ENCODE measurements around the gene MAL. TPM values are rescaled to one million over a fixed set of nuclear protein-coding genes. Genes with fewer than 3 reads are reported as not detected.

Gene MAL
- total RNA-seq, 4 donors from 2014 or later: 60.0 to 200 (median 121) TPM

GRCh38 chr2:95031076-95031725 lies 5.7 kb downstream of the MAL start:
- no peak for DNase-seq (ENCODE audit: low spot score in 2 of 2)
- WGBS, 2 donors: 58 to 80% methylated on average over 6 to 7 of the region's 7 CpGs
- peaks cover 0 to 76% (median 19%) of the 10 kb centered on the region in 4 donors for H3K4me1 ChIP-seq
- H3K27ac ChIP-seq: peak overlapping the region; percentile 47 to 93 (median 76)
- no peak for TF ChIP-seq EP300 (IDR thresholded peaks at IDR 0.05)
- TF ChIP-seq POLR2A (IDR thresholded peaks at IDR 0.05): no peak
- no peak for TF ChIP-seq CTCF (IDR thresholded peaks at IDR 0.05)
- peaks cover 0 to 20% of the 10 kb centered on the region in 2 donors for H3K27me3 ChIP-seq
- H3K36me3 ChIP-seq: no peaks in the 10 kb centered on the region
- no peaks in the 10 kb centered on the region for H3K9me3 ChIP-seq
- H3K4me3 ChIP-seq: no peak overlapping the region

DNA sequence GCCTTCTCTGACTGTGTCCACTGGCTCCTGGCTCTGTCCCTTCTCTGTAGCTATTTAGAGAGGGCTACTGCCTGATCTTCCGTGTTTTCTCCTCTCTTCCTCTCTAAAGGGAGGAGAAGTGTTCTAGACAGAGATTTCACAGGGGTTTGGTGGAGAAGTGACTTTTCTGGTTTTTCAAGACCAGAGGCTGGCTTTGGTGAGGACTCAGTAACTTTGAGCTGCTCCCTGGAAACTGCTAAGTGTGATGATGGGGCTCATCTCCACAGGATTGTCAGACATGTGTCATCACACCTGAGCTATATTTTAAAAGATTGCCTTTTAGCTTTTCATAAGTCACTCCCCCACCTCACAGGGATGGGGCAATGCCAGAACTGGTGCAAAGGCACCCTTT lies 6.2 kb downstream of the MAL start:
- Histone ChIP-seq H3K27ac (peak overlapping the region; percentile 47 to 93 (median 76)), H3K4me1 (peaks cover 0 to 81% (median 22%) of the 10 kb centered on the region in 4 donors), H3K27me3 (peaks cover 0 to 15% of the 10 kb centered on the region in 2 donors), H3K36me3 (no peaks in the 10 kb centered on the region), H3K4me3 (no peak overlapping the region), H3K9me3 (no peaks in the 10 kb centered on the region)
- no peak for TF ChIP-seq EP300 (IDR thresholded peaks at IDR 0.05)
- no peak for TF ChIP-seq POLR2A (IDR thresholded peaks at IDR 0.05)
- TF ChIP-seq CTCF (IDR thresholded peaks at IDR 0.05): no peak
- 33 to 53% methylated on average over 1 of the region's 1 CpG for WGBS, 2 donors
- no peak for DNase-seq (ENCODE audit: low spot score in 2 of 2)

- 53 to 64% methylated on average over 3 of the region's 3 CpGs for WGBS, 2 donors
- no peak for DNase-seq (ENCODE audit: low spot score in 2 of 2)
- Histone ChIP-seq H3K4me3 (peak overlapping the region in 1 of 4 donors; percentile 2), H3K36me3 (no peaks in the 10 kb centered on the region), H3K9me3 (no peaks in the 10 kb centered on the region), H3K4me1 (peaks cover 0 to 84% (median 27%) of the 10 kb centered on the region in 4 donors), H3K27me3 (peaks cover 0 to 9% of the 10 kb centered on the region in 2 donors), H3K27ac (peak overlapping the region; percentile 47 to 93 (median 76))
- no peak for TF ChIP-seq CTCF (IDR thresholded peaks at IDR 0.05)
- TF ChIP-seq EP300 (IDR thresholded peaks at IDR 0.05): no peak
- no peak for TF ChIP-seq POLR2A (IDR thresholded peaks at IDR 0.05)
Observed at GRCh38 chr2:95032341-95032740, 6.8 kb downstream of the MAL start.

DNA sequence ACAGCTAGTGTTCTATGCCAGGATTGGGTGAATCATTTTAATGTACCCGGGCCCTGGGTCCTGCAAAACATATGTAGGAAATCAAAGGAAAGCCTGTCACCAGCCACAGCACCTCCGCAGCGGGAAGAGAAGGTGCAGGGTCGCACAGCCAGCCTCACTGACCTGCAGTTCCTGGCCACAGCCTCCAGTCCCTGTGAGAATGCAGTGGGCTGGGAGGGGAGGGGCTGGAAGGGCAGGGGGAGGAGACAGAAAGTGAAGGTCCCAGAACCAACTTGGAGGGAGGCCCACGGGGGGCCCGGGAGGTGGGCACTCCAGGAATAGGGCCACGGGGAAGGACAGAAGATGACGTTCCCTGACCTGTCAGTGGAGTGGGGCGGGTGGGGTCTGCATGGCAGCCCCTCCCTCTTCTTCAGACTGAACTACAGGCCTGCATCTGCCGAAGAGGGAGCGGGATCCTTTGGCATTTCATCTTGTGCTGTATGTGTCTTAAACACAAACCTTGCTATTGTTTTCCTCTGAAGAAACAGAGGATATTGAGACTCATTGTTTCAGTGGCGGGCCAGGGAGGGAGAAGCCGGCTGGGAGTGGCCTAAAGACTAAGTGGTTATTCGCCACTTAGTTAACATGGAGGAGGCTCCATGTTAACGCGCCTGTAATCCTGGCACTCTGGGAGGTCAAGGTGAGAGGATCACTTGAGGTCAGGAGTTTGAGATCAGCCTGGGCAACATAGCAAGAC lies 7.5 kb downstream of the MAL start:
- WGBS, 2 donors: 44 to 48% methylated on average over 16 of the region's 16 CpGs
- TF ChIP-seq EP300 (IDR thresholded peaks at IDR 0.05): peak in 1 of 2 donors; percentile 10
- no peak for TF ChIP-seq CTCF (IDR thresholded peaks at IDR 0.05)
- TF ChIP-seq POLR2A (IDR thresholded peaks at IDR 0.05): no peak
- peaks cover 0 to 2% of the 10 kb centered on the region in 2 donors for H3K27me3 ChIP-seq
- no peaks in the 10 kb centered on the region for H3K36me3 ChIP-seq
- H3K27ac ChIP-seq: peak overlapping the region in 3 of 4 donors; percentile 47 to 93 (median 93)
- H3K4me3 ChIP-seq: no peak overlapping the region
- H3K4me1 ChIP-seq: peaks cover 0 to 84% (median 27%) of the 10 kb centered on the region in 4 donors
- no peaks in the 10 kb centered on the region for H3K9me3 ChIP-seq
- no peak for DNase-seq (ENCODE audit: low spot score in 2 of 2)

GRCh38 chr2:95034221-95034620 lies 8.7 kb downstream of the MAL start:
- 61 to 66% methylated on average over 3 to 4 of the region's 4 CpGs for WGBS, 2 donors
- no peak for DNase-seq (ENCODE audit: low spot score in 2 of 2)
- Histone ChIP-seq H3K4me1 (peaks cover 0 to 76% (median 27%) of the 10 kb centered on the region in 4 donors), H3K4me3 (no peak overlapping the region), H3K27ac (peak overlapping the region; percentile 21 to 93 (median 59)), H3K27me3 (no peaks in the 10 kb centered on the region), H3K9me3 (no peaks in the 10 kb centered on the region), H3K36me3 (no peaks in the 10 kb centered on the region)
- TF ChIP-seq POLR2A (IDR thresholded peaks at IDR 0.05) (no peak), EP300 (IDR thresholded peaks at IDR 0.05) (no peak)

Data from tibial nerve (tissue), 4 donors.